ENCODE data around the gene NEK6. TPM values are rescaled to one million over a fixed set of nuclear protein-coding genes. Genes with fewer than 3 reads are reported as not detected.

NEK6 gene
- total and polyA plus RNA-seq, 9 of the 15 experiments (the other 6 are each of a cell fraction or from before 2014, with no cell fraction given) = 3.1 to 19.0 (median 8.4) TPM

- H3K4me3 ChIP-seq = no peak overlapping the region
- no peak overlapping the region for H3K4me2 ChIP-seq (ENCODE audit: insufficient read depth, low read length)
- no peaks in the 10 kb centered on the region for H3K9me3 ChIP-seq (replicated peaks; ENCODE audit: control insufficient read depth, insufficient read depth, low read depth, low read length)
- H3K36me3 ChIP-seq (ENCODE audit: control insufficient read depth, insufficient read depth, low read length) = no peaks in the 10 kb centered on the region
- peaks cover 26 to 45% of the 10 kb centered on the region in 2 experiments for H3K4me1 ChIP-seq (replicated peaks in 1 of 2; ENCODE audit: control insufficient read depth in 2 of 2, insufficient read depth in 2 of 2, low read length in 2 of 2)
- H3K9ac ChIP-seq (ENCODE audit: insufficient read depth in 1 of 2, low read depth in 2 of 2, low read length in 2 of 2) = peak overlapping the region in 1 of 2 experiments; percentile 73; a peak in 1 of 4 replicates
- CTCF ChIA-PET (ENCODE audit: low intra/inter-chr PET ratio) = no interaction called here
- H2AFZ ChIP-seq (ENCODE audit: low read depth, low read length) = no peak overlapping the region
- ATAC-seq = 0 out of 3 replicates have a peak, but pooled peaks have one; percentile 36
- in situ Hi-C loops (cut with MboI) = no loop called here
- POLR2A ChIA-PET = interaction anchor here (0.6 kb wide), 1 partner anchor 160 kb away, joined by 3 read pairs; no protein-coding TSS in a partner anchor
- no peaks in the 10 kb centered on the region for H3K9me1 ChIP-seq (ENCODE audit: control insufficient read depth, insufficient read depth, low read length)
- 0 out of 3 replicates have a peak, but pooled peaks cover 3% of the 10 kb centered on the region for H3K79me2 ChIP-seq (ENCODE audit: control insufficient read depth, insufficient read depth, low read length)
- no peaks in the 10 kb centered on the region for H3K27me3 ChIP-seq (ENCODE audit: control insufficient read depth in 2 of 2, insufficient read depth in 2 of 2, low read length in 2 of 2)
- 16% methylated on average over 11 of the region's 11 CpGs for WGBS (ENCODE audit: insufficient coverage, low coverage, missing lambda C conversion rate)
- FAIRE-seq = no peak
- DNase-seq (ENCODE audit: extremely low read depth in 1 of 4, low spot score in 3 of 4) = peak; percentile 29 to 57 (median 42)
- peaks cover 23% of the 10 kb centered on the region for H4K20me1 ChIP-seq (replicated peaks; ENCODE audit: control insufficient read depth, insufficient read depth, low read length)
- intact Hi-C loops (cut with micrococcal nuclease) = no loop called here
- BruUV-seq (replicated peaks) = no TSS peak
- no peak overlapping the region for H3K27ac ChIP-seq (ENCODE audit: extremely low read depth, low read depth, low read length)
- TF ChIP-seq ZNF217 (CRISPR knock-in tag; IDR thresholded peaks at IDR 0.05) (no peak), ATF6 (CRISPR knock-in tag; IDR thresholded peaks at IDR 0.05) (no peak), EP300 (IDR thresholded peaks at IDR 0.05; ENCODE audit: low read length) (no peak), TAF15 (IDR thresholded peaks at IDR 0.05; ENCODE audit: low read depth, low read length) (no peak), PHTF2 (CRISPR knock-in tag; IDR thresholded peaks at IDR 0.05) (no peak), IRF9 (tag; IDR thresholded peaks at IDR 0.05) (no peak), RCOR1 (IDR thresholded peaks at IDR 0.05; ENCODE audit: borderline replicate concordance in 1 of 2, low read depth in 2 of 2, low read length in 2 of 2) (0 out of 4 replicates have a peak, but pooled peaks of 1 of the 2 experiments have one; percentile 60), TAL1 (IDR thresholded peaks at IDR 0.05) (peak; percentile 40; the same call in 1 of the 2 replicates), TCF15 (CRISPR knock-in tag; IDR thresholded peaks at IDR 0.05) (no peak), MAX (CRISPR knock-in tag; IDR thresholded peaks at IDR 0.05) (no peak; the same call in 1 of the 2 replicates), GATA2 (CRISPR knock-in tag; IDR thresholded peaks at IDR 0.05) (peak; percentile 50)
Observed at GRCh38 chr9:124285490-124285889, 27.7 kb downstream of the NEK6 start.

All from K562 (cell line).